Erythroblast (primary cell): ENCODE measurements around the gene ESRRB.

Source experiments
- GATA1 ChIP-seq: IDR thresholded peaks from 2 replicates; pipeline ENCODE4 v1.6.1; 2011; ENCODE audit warnings: low read depth, mild to moderate bottlenecking, control low read depth, low read length, moderate library complexity
- POLR2A ChIP-seq: IDR thresholded peaks from 2 replicates; pipeline ENCODE4 v1.6.1; 2011; ENCODE audit warnings: mild to moderate bottlenecking, low read length

- no peak for TF ChIP-seq POLR2A
- no peak for TF ChIP-seq GATA1
These were observed 126.3 kb downstream of the ESRRB start for GRCh38 chr14:76502219-76502618.
